GM12864 (cell line): ENCODE results near the gene RND1.

Experiments
- DNase-seq: peaks from one replicate; pipeline ENCODE4 v3.0.0-alpha.2; 2011; ENCODE audit warnings: low read depth
- H3K4me3 ChIP-seq: 2 replicates; pipeline ENCODE4 v1.5.1; 2011; ENCODE audit warnings: mild to moderate bottlenecking, low read depth, low read length, control low read depth
- CTCF ChIP-seq: IDR thresholded peaks from 2 replicates; pipeline ENCODE4 v1.5.1; 2011; ENCODE audit warnings: low read depth, mild to moderate bottlenecking, moderate library complexity, low read length, control low read depth, inconsistent platforms; ENCODE audit errors: missing control alignments

RND1 gene

GRCh38 chr12:48815126-48816110, 50.3 kb downstream of the RND1 start:
- no peak for DNase-seq

GRCh38 chr12:48814262-48815125, 51.2 kb downstream of the RND1 start:
- peak; percentile 99 for TF ChIP-seq CTCF
- H3K4me3 ChIP-seq, result peak overlapping the region; percentile 61
- no peak for DNase-seq

More at GRCh38 chr12:48815126-48816110, 50.3 kb downstream of the RND1 start:
- TF ChIP-seq CTCF, result no peak
- H3K4me3 ChIP-seq, result peak overlapping the region; percentile 61

- H3K4me3 ChIP-seq, result peak overlapping the region; percentile 61
- TF ChIP-seq CTCF, result peak; percentile 0
- DNase-seq, result no peak
Measured at GRCh38 chr12:48813465-48814261, 52.0 kb downstream of the RND1 start.

- no peak overlapping the region for H3K4me3 ChIP-seq
- no peak for TF ChIP-seq CTCF
Measured at GRCh38 chr12:48812389-48812788, 53.3 kb downstream of the RND1 start.

GRCh38 chr12:48811437-48812090, 54.1 kb downstream of the RND1 start:
- TF ChIP-seq CTCF, result no peak
- H3K4me3 ChIP-seq, result no peak overlapping the region
- no peak for DNase-seq

More at GRCh38 chr12:48812389-48812788, 53.3 kb downstream of the RND1 start:
- no peak for DNase-seq
